Endothelial cell of hepatic sinusoid (primary cell): ENCODE results near the gene DHODH.

Source experiments
- in situ Hi-C: cut with HindIII; loops from 2 replicates; pipeline ENCODE4 v1.10.0; 2017; ENCODE audit warnings: low sequenced_read_pairs

Gene DHODH

GRCh38 chr16:72013389-72013788 is 4.8 kb downstream of the DHODH start:
- in situ Hi-C loops: no loop called here

DNA sequence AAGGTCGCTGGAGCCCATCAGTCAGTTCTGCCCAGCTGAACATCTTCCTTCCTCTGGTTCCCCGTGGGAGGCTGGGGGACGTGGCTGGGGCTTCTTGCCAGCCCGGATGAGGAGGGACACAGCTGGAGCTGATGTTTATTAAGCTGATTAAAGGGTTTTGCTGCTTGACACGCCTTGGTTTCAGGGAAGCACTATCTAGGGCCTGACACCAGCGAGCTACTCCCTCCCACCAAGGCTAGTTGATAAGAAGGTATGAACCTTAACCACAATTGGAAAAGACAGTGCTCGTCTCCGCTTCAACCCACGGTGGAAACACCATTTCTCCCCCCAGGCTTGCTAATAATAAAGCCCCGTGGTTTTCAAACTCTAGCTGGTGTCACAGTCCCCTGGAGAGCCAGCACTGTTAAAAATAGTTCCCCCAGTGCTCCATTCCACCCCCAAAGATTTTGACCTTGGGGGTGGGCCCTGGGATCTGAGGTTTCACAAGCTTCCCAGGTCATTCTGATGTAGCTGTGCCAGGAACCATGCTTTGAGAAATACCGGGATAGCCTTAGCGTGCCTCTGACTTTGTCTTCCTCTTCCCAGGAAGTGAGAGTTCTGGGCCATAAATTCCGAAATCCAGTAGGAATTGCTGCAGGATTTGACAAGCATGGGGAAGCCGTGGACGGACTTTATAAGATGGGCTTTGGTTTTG is 5.5 kb downstream of the DHODH start:
- in situ Hi-C loops: no loop called here

GRCh38 chr16:72014675-72015074 is 6.1 kb downstream of the DHODH start:
- in situ Hi-C loops: no loop called here

- in situ Hi-C loops: no loop called here
Measured at GRCh38 chr16:72015124-72015523, 6.6 kb downstream of the DHODH start.

- in situ Hi-C loops: no loop called here
Measured at GRCh38 chr16:72018470-72018869, 9.9 kb downstream of the DHODH start.

DNA sequence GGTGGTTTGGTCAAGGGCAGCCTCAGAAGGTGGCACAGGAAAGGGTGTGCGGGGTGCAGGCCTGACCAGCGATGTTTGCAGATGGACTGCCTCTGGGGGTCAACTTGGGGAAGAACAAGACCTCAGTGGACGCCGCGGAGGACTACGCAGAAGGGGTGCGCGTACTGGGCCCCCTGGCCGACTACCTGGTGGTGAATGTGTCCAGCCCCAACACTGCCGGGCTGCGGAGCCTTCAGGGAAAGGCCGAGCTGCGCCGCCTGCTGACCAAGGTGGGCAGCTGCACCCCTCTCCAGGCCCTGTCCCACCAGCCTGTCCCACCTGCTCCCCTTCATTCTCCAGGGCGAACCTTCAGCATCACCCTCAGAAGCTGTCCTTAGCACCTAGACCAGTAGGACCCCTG is 12.5 kb downstream of the DHODH start:
- in situ Hi-C loops: no loop called here

- in situ Hi-C loops: no loop called here
Measured at GRCh38 chr16:72022127-72022526, 13.6 kb downstream of the DHODH start.

DNA sequence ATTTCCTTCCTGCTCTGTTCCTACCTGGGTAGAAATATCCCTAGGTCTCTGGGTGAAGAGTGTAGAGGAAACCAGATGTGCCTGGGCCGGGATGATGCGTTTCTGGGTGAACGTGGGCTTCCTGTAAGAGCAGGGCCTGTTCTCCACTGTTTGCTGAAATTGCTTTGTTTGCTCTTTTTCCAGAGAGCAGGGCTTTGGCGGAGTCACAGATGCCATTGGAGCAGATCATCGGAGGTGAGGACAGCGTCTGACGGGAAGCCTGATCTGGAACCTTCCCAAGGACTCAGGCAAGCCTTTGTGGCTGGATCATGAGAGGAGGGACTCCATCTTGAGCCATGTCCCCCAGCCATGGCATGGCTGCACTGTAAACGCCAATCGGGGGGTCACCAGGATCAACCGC is 15.4 kb downstream of the DHODH start:
- in situ Hi-C loops: no loop called here

DNA sequence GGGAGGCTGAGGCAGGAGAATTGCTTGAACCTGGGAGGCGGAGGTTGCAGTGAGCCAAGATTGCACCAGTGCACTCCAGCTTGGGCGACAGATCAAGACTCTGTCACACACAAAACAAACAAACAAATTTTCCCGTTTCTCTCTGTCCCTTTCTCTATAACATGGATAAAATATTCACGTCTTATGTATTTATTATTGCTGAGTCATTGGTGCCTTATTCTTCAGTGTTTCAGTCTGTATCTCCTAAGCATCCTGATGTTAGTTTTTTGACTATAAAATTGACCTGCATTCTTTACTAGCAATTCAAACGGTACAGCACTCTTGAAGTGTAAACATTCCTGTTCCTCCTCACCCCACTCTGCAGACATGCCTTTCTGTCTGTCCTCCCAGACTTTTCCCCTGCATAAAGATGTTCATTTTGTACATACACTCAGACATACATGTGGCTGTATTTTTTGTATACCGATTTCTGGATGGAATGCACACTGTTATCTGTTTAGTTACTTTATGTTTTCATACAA is 16.4 kb downstream of the DHODH start:
- in situ Hi-C loops: no loop called here

GRCh38 chr16:72025404-72026114 is 17.0 kb downstream of the DHODH start:
- in situ Hi-C loops: no loop called here

GRCh38 chr16:72027669-72028378 is 19.3 kb downstream of the DHODH start:
- in situ Hi-C loops: no loop called here

- in situ Hi-C loops: no loop called here
Measured at GRCh38 chr16:72029567-72030271, 21.2 kb downstream of the DHODH start.

DNA sequence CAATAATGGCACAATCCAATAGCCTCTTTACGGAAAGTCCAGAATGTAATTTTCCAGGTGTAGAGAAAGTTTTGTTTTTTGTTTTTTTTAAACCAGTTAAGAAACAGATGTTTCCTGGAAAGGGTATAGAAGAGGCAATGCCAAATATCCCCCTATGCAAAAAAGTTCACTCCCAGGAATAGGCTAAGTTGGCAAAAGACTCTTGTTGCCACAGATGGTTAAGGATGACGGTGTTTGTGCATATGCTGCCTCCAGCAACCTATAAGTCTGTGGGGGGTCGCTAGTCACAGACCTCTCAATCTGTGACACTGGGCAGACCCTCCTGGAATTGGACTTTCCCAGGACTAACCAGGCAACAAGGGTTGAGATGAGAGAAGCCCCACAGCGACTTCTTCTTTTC is 24.9 kb downstream of the DHODH start:
- in situ Hi-C loops: no loop called here

DNA sequence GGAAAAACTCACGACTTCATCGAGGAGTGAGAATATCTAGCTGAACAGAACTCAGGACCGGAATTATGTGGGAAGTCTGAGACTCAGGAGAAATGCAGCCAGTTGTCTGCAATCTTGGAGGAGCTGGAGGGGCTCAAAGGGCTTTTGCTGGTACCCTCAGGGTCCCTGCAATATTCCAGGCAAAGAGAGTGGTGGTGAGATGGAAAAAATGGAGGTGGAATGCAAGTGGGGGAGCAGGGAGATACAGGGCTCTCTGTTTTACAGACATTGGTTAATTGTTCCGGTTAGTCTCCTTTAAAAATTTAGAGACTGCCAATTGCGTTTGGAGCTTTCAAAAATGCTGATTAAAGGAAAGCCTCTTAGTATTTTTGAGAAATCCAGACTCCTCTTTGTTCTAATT is 27.6 kb downstream of the DHODH start:
- in situ Hi-C loops: no loop called here

DNA sequence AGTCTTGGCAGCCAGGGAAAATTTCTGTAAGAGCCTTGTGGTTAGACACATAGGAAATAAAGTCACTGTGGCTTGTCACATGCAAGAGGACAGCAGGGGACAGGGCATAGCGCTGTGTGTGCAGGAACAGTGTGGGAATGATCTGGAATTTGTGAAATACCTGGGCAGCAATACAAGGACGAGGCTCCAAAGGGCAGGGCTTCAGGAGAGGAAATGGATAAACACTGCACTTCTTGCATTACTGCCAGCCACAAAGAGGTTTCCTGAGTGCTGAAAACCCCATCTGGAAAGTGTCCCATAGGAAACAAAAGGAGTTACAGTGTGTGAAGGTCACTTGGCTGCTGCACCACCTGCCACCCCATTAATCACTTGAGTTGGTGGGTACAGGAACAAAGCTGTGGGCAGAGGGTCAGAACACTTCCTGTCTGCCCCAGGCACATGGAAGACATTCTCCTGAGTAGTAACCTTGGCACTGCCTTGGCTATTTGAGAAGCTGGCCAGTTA is 33.7 kb downstream of the DHODH start:
- in situ Hi-C loops: no loop called here

- in situ Hi-C loops: no loop called here
Measured at GRCh38 chr16:72043058-72043457, 34.5 kb downstream of the DHODH start.

DNA sequence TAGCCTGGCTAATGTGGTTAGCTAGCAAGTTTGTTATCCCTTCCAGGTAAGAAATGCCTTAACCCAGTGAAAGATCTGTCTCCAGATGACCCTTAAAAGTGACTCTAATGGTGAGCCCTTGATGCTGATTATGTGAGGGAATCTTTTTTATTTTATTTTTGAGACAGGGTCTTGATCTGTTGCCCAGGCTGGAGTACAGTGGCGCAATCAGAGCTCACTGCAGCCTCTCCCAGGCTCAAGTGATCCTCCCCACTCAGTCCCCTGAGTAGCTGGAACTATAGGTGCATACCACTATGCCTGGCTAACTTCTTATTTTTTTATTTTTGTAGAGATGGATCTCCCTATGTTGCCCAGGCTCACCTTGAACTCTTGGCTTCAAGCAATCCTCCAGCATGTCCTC is 35.0 kb downstream of the DHODH start:
- in situ Hi-C loops: no loop called here

DNA sequence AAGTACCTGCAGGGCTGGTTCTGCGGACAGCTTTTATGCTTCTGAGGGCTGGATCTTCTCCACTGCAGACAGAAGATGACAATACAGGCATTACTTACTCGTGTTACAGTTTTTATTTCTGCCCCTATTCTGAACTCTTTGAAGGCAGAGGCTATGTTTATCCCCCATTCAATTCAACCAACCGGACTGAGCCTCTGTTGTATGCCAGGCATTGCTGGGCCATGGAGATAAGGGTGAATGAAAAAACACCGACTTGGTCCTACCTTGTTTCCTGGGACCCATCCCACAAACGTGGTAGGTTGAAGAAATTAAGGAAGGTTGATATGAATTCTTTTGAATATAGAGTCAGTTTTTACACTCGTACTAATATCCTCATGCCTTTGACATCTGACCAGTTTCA is 35.8 kb downstream of the DHODH start:
- in situ Hi-C loops: no loop called here

DNA sequence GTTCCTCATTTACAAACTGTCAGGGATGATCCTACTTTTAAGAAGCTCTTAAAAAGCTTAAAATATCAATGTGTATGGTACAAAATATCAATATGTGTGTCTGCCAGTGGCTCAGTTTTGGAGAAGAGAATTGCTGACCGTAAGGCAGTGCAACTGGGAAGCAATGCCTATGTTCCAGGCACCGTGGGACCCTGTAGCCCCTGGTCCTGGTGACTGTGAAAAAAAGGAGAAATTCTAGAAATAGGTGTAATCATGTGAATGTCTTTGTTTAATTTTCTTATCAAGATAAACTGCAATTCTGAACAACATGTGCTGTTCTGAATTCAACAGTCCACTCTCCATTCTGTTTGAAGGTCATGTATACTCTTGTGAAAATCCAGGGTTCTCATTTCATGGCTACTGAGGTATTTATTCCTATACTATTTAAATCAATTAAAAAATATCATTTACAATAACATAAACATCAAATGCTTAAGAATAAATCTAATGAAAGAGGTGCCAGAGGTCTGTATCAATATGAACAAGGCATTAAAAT is 36.3 kb downstream of the DHODH start:
- in situ Hi-C loops: no loop called here

- in situ Hi-C loops: no loop called here
Measured at GRCh38 chr16:72049110-72049509, 40.6 kb downstream of the DHODH start.
